ENCODE data around the gene EPS15. TPM values are rescaled to one million over a fixed set of nuclear protein-coding genes. Genes with fewer than 3 reads are reported as not detected.

EPS15 gene
- total RNA-seq, 4 donors from 2014 or later, result 53.5 to 106 (median 74.2) TPM

DNA sequence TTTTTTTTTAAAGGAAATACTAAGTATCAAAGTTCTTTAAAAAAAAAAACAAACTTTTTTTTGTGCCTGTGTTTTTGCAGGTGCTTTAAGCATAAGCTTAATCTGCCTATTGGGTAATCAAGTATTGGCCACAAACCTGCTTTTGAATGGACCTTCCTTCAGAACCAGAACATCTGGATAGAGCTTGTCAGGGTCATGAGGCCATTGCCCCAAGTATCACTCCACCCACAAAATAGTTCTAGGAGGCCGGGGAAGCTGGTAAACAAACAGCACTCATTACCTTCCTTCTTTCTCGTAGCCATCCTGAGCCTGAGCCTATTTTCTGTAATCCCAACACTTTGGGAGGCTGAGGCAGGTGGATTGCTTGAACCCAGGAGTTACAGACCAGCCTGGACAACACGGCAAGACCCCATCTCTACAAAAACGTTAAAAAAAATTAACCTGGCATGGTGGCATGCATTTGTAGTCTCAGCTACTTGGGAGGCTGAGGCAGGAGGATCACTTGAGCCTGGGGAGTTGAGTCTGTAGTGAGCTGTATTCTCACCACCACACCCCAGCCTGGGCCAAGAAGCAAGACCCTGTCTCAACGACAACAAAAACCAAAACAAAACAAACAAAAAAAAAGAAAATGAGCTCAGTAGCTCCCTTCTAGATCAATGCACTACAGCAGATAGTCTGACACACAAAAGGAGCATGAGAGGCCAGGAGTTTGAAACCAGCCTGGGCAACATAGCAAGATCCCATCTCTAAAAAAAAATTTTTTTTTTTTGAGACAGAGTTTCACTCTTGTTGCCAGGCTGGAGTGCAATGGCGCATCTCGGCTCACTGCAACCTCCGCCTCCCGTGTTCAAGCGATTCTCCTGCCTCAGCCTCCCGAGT is 34.1 kb upstream of the EPS15 start:
- WGBS, 2 donors (ENCODE audit: low coverage in 1 of 2), result 85% methylated on average over 9 to 11 of the region's 11 CpGs
- TF ChIP-seq, protein P1, sequence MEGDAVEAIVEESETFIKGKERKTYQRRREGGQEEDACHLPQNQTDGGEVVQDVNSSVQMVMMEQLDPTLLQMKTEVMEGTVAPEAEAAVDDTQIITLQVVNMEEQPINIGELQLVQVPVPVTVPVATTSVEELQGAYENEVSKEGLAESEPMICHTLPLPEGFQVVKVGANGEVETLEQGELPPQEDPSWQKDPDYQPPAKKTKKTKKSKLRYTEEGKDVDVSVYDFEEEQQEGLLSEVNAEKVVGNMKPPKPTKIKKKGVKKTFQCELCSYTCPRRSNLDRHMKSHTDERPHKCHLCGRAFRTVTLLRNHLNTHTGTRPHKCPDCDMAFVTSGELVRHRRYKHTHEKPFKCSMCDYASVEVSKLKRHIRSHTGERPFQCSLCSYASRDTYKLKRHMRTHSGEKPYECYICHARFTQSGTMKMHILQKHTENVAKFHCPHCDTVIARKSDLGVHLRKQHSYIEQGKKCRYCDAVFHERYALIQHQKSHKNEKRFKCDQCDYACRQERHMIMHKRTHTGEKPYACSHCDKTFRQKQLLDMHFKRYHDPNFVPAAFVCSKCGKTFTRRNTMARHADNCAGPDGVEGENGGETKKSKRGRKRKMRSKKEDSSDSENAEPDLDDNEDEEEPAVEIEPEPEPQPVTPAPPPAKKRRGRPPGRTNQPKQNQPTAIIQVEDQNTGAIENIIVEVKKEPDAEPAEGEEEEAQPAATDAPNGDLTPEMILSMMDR (IDR thresholded peaks at IDR 0.05), result no peak
- TF ChIP-seq POLR2A (IDR thresholded peaks at IDR 0.05) (no peak), EP300 (IDR thresholded peaks at IDR 0.05) (no peak), POLR2AphosphoS5 (IDR thresholded peaks at IDR 0.05) (no peak)

DNA sequence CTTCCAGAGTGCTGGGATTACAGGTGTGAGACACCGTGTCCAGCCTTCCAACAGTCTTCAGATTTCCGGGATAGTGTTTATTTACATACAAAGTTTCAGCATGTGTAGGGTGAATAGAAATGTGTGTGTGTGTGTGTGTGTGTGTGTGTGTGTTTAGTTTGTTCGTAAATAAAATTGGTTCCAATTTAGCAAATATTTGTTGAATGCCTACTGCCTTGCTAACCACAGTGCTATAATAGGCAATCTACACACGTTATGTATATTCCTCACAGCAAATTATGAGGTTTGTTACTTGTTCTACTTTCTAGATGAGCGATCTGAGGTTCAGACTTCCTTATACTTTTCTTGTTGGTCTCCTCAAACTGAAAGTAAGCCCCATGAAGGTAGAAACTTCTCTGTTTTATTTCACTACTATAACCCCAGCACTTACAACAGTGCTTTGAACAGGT is 32.8 kb upstream of the EPS15 start:
- no peaks in the 10 kb centered on the region for H3K27me3 ChIP-seq
- ATAC-seq, result no peak
- H3K27ac ChIP-seq, result no peak overlapping the region
- no peak for TF ChIP-seq EP300 (IDR thresholded peaks at IDR 0.05)
- TF ChIP-seq POLR2A (IDR thresholded peaks at IDR 0.05), result no peak
- no peak for TF ChIP-seq POLR2AphosphoS5 (IDR thresholded peaks at IDR 0.05)
- TF ChIP-seq, protein P1 (IDR thresholded peaks at IDR 0.05), result no peak
- H3K36me3 ChIP-seq, result no peaks in the 10 kb centered on the region
- H3K4me3 ChIP-seq, result no peak overlapping the region
- 74 to 88% methylated on average over 4 to 5 of the region's 5 CpGs for WGBS, 2 donors (ENCODE audit: low coverage in 1 of 2)
- H3K4me1 ChIP-seq, result no peaks in the 10 kb centered on the region
- no peaks in the 10 kb centered on the region for H3K9me3 ChIP-seq

More for the DNA sequence above, 34.1 kb upstream of the EPS15 start:
- ATAC-seq, result no peak
- H3K27ac ChIP-seq, result no peak overlapping the region
- H3K4me1 ChIP-seq, result no peaks in the 10 kb centered on the region
- no peak overlapping the region for H3K4me3 ChIP-seq
- H3K27me3 ChIP-seq, result no peaks in the 10 kb centered on the region
- H3K9me3 ChIP-seq, result no peaks in the 10 kb centered on the region
- H3K36me3 ChIP-seq, result no peaks in the 10 kb centered on the region

DNA sequence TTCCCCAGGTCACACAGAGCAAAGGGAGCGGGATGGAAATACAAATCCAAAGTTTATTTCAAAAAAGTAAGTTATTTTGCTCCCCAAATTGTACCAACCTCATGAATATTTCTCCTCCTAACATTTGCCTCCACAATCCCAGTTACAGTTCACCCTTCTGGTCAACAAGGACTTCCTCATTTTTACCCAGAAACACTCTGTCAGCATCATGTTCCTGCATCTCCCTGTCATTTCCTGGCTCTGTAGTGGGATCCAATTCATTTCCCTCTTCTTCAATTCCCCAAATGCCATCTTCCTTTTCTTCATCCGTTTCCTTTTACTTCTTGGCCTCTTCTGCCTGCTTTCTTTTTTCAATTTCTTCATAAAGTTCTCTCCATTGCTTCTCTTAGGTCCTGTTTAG is 32.0 kb upstream of the EPS15 start:
- no peaks in the 10 kb centered on the region for H3K9me3 ChIP-seq
- TF ChIP-seq POLR2A (IDR thresholded peaks at IDR 0.05), result no peak
- TF ChIP-seq, protein P1 (IDR thresholded peaks at IDR 0.05), result no peak
- no peak for TF ChIP-seq EP300 (IDR thresholded peaks at IDR 0.05)
- TF ChIP-seq POLR2AphosphoS5 (IDR thresholded peaks at IDR 0.05), result no peak
- no peaks in the 10 kb centered on the region for H3K27me3 ChIP-seq
- no peak overlapping the region for H3K4me3 ChIP-seq
- H3K36me3 ChIP-seq, result no peaks in the 10 kb centered on the region
- no peaks in the 10 kb centered on the region for H3K4me1 ChIP-seq
- H3K27ac ChIP-seq, result no peak overlapping the region
- ATAC-seq, result no peak
- 65% methylated on average over 2 of the region's 2 CpGs; no CpG with 5 or more reads in 1 of the 2 donors for WGBS, 2 donors (ENCODE audit: low coverage in 1 of 2)

DNA sequence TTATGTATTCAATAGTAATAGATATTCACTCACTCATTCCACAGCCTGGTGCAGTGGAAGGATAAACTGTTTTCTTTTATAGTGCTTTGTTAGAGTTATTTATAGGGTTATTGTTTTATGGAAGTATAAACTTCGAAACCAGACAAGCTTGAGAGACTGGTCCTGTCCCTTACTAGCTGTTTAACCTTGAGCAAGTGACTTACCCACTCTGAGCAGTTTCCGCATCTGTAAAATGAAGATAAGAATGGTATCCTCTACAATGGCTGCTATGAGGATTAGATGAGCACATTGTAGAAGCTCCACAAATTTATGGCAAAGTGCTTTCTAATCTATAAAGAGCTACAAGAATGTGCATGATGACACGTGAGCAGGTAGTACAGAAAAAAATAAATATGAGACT is 30.8 kb upstream of the EPS15 start:
- no peaks in the 10 kb centered on the region for H3K4me1 ChIP-seq
- H3K9me3 ChIP-seq, result no peaks in the 10 kb centered on the region
- WGBS, 2 donors (ENCODE audit: low coverage in 1 of 2), result 77 to 80% methylated on average over 3 of the region's 3 CpGs
- no peak overlapping the region for H3K27ac ChIP-seq
- no peak overlapping the region for H3K4me3 ChIP-seq
- TF ChIP-seq, protein P1 (IDR thresholded peaks at IDR 0.05), result no peak
- TF ChIP-seq POLR2AphosphoS5 (IDR thresholded peaks at IDR 0.05) (no peak), POLR2A (IDR thresholded peaks at IDR 0.05) (no peak), EP300 (IDR thresholded peaks at IDR 0.05) (no peak)
- H3K27me3 ChIP-seq, result no peaks in the 10 kb centered on the region
- no peak for ATAC-seq
- H3K36me3 ChIP-seq, result no peaks in the 10 kb centered on the region

All from gastroesophageal sphincter (tissue), 4 donors.